ENCODE data around the gene CYBC1. TPM values are rescaled to one million over a fixed set of nuclear protein-coding genes. Genes with fewer than 3 reads are reported as not detected.

The CYBC1 gene
- total and polyA plus RNA-seq, 2 of the 8 experiments (the other 6 are each of a cell fraction or from before 2014, with no cell fraction given): 74.6 to 81.4 TPM

DNA sequence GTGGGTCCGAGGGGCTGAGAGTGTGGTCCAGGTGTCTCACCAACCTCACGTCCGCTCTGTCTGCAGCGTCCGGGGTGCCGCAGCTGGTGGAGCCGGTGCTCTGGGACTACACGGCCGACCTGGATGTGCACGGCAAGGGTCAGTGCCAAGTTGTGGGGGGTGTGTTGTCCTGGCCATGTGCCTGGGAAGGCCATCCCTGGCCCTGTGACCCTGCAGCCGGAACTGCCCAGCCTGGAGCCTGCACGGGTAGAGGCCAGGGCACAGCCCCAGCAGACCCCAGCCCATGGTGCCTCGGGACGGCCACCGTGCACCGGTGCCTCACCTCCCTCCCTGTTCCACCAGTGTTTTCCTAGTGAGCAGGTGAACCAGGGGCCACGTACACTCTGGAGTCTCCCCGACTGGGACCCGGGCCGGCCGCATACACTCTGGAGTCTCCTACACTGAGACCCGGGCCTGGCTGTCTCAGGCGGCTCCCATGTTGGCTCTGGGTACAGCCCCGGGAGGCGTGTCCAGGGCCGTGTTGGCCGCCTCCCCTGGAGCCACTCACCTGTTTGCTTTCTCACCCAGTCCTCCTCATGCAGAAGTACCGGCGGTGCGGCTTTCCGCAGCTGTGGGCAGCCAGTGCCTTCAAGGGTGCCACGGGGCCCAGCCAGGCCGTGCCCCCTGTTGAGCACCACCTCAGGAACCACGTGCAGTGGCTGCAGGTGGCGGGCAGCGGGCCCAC is 13.8 kb downstream of the CYBC1 start:
- peaks cover 0 to 9% (median 2%) of the 10 kb centered on the region in 4 experiments; a peak in 3 of 8 replicates for H3K36me3 ChIP-seq (ENCODE audit: control insufficient read depth in 2 of 4, insufficient read depth in 4 of 4, low read length in 3 of 4)
- no peak overlapping the region for H3K27ac ChIP-seq (ENCODE audit: low read depth, low read length)
- no peak overlapping the region for H2BK12ac ChIP-seq (ENCODE audit: low read depth, low read length)
- H3K79me1 ChIP-seq (ENCODE audit: low read depth, low read length): no peaks in the 10 kb centered on the region
- no peaks in the 10 kb centered on the region for H3K9me3 ChIP-seq (ENCODE audit: insufficient read depth in 2 of 2, low read depth in 1 of 2, low read length in 1 of 2)
- H2AFZ ChIP-seq (ENCODE audit: low read length): no peak overlapping the region
- ChIA-PET POLR2A (ENCODE audit: partially characterized antibody) (interaction anchor here (0.8 to 3.4 kb wide), 3 partner anchors 10 to 13 kb away, joined by 3 to 10 read pairs (median 4); no protein-coding TSS in a partner anchor), CTCF (ENCODE audit: partially characterized antibody) (interaction anchor here (1.1 to 3.7 kb wide), 3 partner anchors 11 to 19 kb away, joined by 3 to 17 read pairs (median 16); no protein-coding TSS in a partner anchor)
- H3K14ac ChIP-seq (ENCODE audit: insufficient read length): no peak overlapping the region
- H2BK5ac ChIP-seq (ENCODE audit: low read depth, low read length): no peak overlapping the region
- H2BK15ac ChIP-seq (ENCODE audit: low read length): no peak overlapping the region
- H3K23ac ChIP-seq (ENCODE audit: insufficient read length): no peak overlapping the region
- H3K4me2 ChIP-seq (ENCODE audit: insufficient read depth in 1 of 2, low read depth in 2 of 2, low read length in 2 of 2): no peak overlapping the region
- H3K23me2 ChIP-seq (ENCODE audit: low read depth, low read length): no peaks in the 10 kb centered on the region
- no peak overlapping the region for H2BK20ac ChIP-seq (ENCODE audit: low read length)
- H3K79me2 ChIP-seq (ENCODE audit: control insufficient read depth in 1 of 2, insufficient read depth in 2 of 2, low read length in 2 of 2): no peaks in the 10 kb centered on the region
- no peak overlapping the region for H4K8ac ChIP-seq (ENCODE audit: extremely low read depth, insufficient read depth, low read length)
- no peaks in the 10 kb centered on the region for H3K27me3 ChIP-seq (replicated peaks in 1 of 4; ENCODE audit: control insufficient read depth in 3 of 4, extremely low read depth in 1 of 4, insufficient read depth in 3 of 4, low read length in 3 of 4)
- no peak for TF ChIP-seq MAFK (IDR thresholded peaks at IDR 0.05; ENCODE audit: low read depth, low read length)
- TF ChIP-seq POLR2AphosphoS5 (IDR thresholded peaks at IDR 0.05; ENCODE audit: low read depth, low read length): no peak
- no peak for TF ChIP-seq ATF2 (IDR thresholded peaks at IDR 0.05; ENCODE audit: low read length)
- TF ChIP-seq SP2 (IDR thresholded peaks at IDR 0.05; ENCODE audit: low read length): no peak
- no peak for TF ChIP-seq TCF12 (IDR thresholded peaks at IDR 0.05; ENCODE audit: low read depth, low read length)
- no peak for TF ChIP-seq KDM4A (IDR thresholded peaks at IDR 0.05; ENCODE audit: low read depth, low read length, severe bottlenecking)
- DNase-seq (ENCODE audit: low read depth in 1 of 2, low spot score in 2 of 2): no peak
- no peak for FAIRE-seq
- H3K4ac ChIP-seq (replicated peaks; ENCODE audit: insufficient read length, low read depth, low read length): no peak overlapping the region
- H4K5ac ChIP-seq (ENCODE audit: insufficient read length, low read depth, low read length): no peak overlapping the region
- H3K18ac ChIP-seq (ENCODE audit: extremely low read depth, low read length): no peak overlapping the region
- H2BK120ac ChIP-seq (replicated peaks; ENCODE audit: low read depth, low read length): no peak overlapping the region
- peaks cover 0 to 16% (median 8%) of the 10 kb centered on the region in 4 experiments; a peak in 6 of 7 replicates for H3K4me1 ChIP-seq (replicated peaks in 1 of 4; ENCODE audit: control insufficient read depth in 3 of 4, insufficient read depth in 4 of 4, low read length in 3 of 4)
- H4K91ac ChIP-seq (replicated peaks; ENCODE audit: insufficient read length, low read length): no peak overlapping the region
- no peak overlapping the region for H3K9ac ChIP-seq (replicated peaks in 1 of 4; ENCODE audit: extremely low read depth in 1 of 4, low read depth in 3 of 4, low read length in 3 of 4)
- peaks cover 0 to 5% of the 10 kb centered on the region in 2 experiments for H4K20me1 ChIP-seq (replicated peaks in 1 of 2; ENCODE audit: control insufficient read depth in 1 of 2, insufficient read depth in 2 of 2, low read length in 2 of 2)
- 92% methylated on average over 35 of the region's 36 CpGs; no CpG with 5 or more reads in 1 of the 2 experiments for WGBS, 2 experiments (ENCODE audit: extremely low coverage in 1 of 2, insufficient coverage in 1 of 2, insufficient read length in 1 of 2, insufficient replicate concordance in 2 of 2, low coverage in 1 of 2, low lambda C conversion rate in 2 of 2, missing lambda C conversion rate in 1 of 2)
- H2AK5ac ChIP-seq (ENCODE audit: low read depth, low read length): no peak overlapping the region
- no peak overlapping the region for H3K4me3 ChIP-seq (ENCODE audit: extremely low read depth in 1 of 4, insufficient read depth in 2 of 4, low read depth in 3 of 4, low read length in 4 of 4)
- peak overlapping the region; percentile 16 for H3K56ac ChIP-seq (replicated peaks; ENCODE audit: insufficient read length, low read depth, low read length)

Data from H1 (cell line).